ENCODE measurements around the gene FRMD8. TPM values are rescaled to one million over a fixed set of nuclear protein-coding genes. Genes with fewer than 3 reads are reported as not detected.
A peak's percentile ranks its signal among the peaks of the same experiment; 100 is the strongest.
"Not testable (repeated sequence)": the region's sequence is repeated elsewhere in the genome, so short reads cannot be mapped to it uniquely, and the experiment has no call there.

The FRMD8 gene
- total and polyA plus RNA-seq, 8 donors, result 15.0 to 28.9 (median 17.3) TPM

GRCh38 chr11:65448074-65448417 lies 61.6 kb downstream of the FRMD8 start:
- Histone ChIP-seq H3K27me3 (no peaks in the 10 kb centered on the region), H3K36me3 (peaks cover 3 to 22% (median 17%) of the 10 kb centered on the region in 3 donors), H3K4me1 (peaks cover 0 to 3% (median 0%) of the 10 kb centered on the region in 3 donors), H3K27ac (peak overlapping the region in 1 of 4 donors; percentile 33), H3K9me3 (no peaks in the 10 kb centered on the region), H3K4me3 (no peak overlapping the region)
- no peak for FAIRE-seq
- peak in 1 of 4 donors; percentile 0 for ATAC-seq
- WGBS, 2 donors, result 84 to 93% methylated on average over 2 of the region's 2 CpGs
- TF ChIP-seq CTCF (IDR thresholded peaks at IDR 0.05), result no peak
- no peak for DNase-seq
- intact Hi-C loops (cut with DNase I), result no loop called here

- H3K4me3 ChIP-seq, result no peak overlapping the region
- no peaks in the 10 kb centered on the region for H3K9me3 ChIP-seq
- peaks cover 2 to 18% (median 12%) of the 10 kb centered on the region in 3 donors for H3K36me3 ChIP-seq
- 81 to 82% methylated on average over 3 of the region's 3 CpGs for WGBS, 2 donors
- peak overlapping the region in 1 of 4 donors; percentile 33 for H3K27ac ChIP-seq
- ATAC-seq (peak in 2 of 4 donors; percentile 10 to 17), DNase-seq (peak in 1 of 6 donors; percentile 52), FAIRE-seq (no peak)
- intact Hi-C loops (cut with DNase I), result no loop called here
- TF ChIP-seq CTCF (IDR thresholded peaks at IDR 0.05), result no peak
- H3K4me1 ChIP-seq, result no peaks in the 10 kb centered on the region
- no peaks in the 10 kb centered on the region for H3K27me3 ChIP-seq
These were observed 62.1 kb downstream of the FRMD8 start for GRCh38 chr11:65448418-65449105.

GRCh38 chr11:65451301-65451700 lies 64.9 kb downstream of the FRMD8 start:
- H3K27me3 ChIP-seq; intact Hi-C loops (cut with DNase I); H3K27ac ChIP-seq; DNase-seq; H3K9me3 ChIP-seq; H3K4me1 ChIP-seq; FAIRE-seq; H3K4me3 ChIP-seq; ATAC-seq; H3K36me3 ChIP-seq: not testable (repeated sequence)
- WGBS, 2 donors, result 88% methylated on average over 19 of the region's 30 CpGs; no CpG with 5 or more reads in 1 of the 2 donors

DNA sequence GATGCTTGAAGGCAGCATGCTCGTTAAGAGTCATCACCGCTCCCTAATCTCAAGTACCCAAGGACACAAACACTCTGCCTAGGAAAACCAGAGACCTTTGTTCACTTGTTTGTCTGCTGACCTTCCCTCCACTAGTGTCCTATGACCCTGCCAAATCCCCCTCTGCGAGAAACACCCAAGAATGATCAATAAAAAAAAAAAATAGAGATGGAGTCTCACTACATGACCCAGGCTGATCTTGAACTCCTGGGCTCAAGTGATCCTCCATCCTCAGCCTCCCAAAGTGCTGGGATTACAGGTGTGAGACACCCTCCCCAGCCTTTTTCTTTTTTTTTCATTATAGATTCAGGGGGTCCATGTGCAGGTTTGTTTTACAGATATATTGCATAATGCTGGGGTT lies 65.8 kb downstream of the FRMD8 start:
- ATAC-seq; intact Hi-C loops (cut with DNase I): not testable (repeated sequence)

DNA sequence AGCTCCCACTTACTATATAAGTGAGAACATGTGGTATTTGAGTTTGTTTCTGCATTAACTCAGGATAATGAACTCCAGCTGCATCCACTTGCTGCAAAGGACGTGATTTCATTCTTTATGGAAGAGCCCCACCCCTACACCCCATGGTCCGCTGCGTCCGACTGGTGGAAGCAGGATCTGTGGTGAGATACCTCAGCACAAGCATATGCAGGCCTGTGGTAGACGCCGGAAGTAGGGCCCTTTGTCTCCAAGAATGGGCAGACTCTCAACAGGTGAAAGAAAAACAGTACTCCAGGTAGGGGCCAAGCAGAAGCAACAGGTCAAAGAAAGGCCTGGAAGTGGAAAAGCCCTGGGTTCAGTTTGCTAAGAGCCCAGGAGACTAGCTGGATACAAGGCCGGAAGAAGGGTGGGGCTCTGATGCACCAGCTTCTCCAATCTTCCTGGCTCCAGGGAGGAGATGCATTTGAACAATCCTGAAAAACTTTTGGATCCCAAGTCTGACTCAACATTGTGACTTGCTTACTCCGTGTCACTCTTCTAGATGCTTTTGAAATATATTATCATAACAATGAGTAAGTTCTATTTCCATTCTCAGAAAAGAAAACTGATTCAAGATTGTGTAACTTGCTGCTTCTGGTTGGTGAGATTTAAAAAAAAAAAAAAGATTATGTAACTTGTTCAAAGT lies 66.5 kb downstream of the FRMD8 start:
- ATAC-seq (no peak), DNase-seq (peak in 2 of 6 donors; percentile 12 to 50), FAIRE-seq (no peak)
- H3K36me3 ChIP-seq, result no peaks in the 10 kb centered on the region
- no peaks in the 10 kb centered on the region for H3K9me3 ChIP-seq
- no peaks in the 10 kb centered on the region for H3K27me3 ChIP-seq
- no peak for TF ChIP-seq CTCF (IDR thresholded peaks at IDR 0.05)
- peaks cover 0 to 3% (median 0%) of the 10 kb centered on the region in 3 donors for H3K4me1 ChIP-seq
- WGBS, 2 donors, result 84 to 90% methylated on average over 8 of the region's 8 CpGs
- no peak overlapping the region for H3K27ac ChIP-seq
- intact Hi-C loops (cut with DNase I), result no loop called here
- H3K4me3 ChIP-seq, result no peak overlapping the region

More for the DNA sequence above, 65.8 kb downstream of the FRMD8 start:
- not testable (repeated sequence) for DNase-seq, H3K36me3 ChIP-seq, H3K27me3 ChIP-seq, H3K27ac ChIP-seq, H3K9me3 ChIP-seq, FAIRE-seq, H3K4me1 ChIP-seq, H3K4me3 ChIP-seq
- 37 to 45% methylated on average over 1 to 3 of the region's 3 CpGs for WGBS, 2 donors

Measured in pancreas (tissue), 10 donors.